HG03159 (cell line): ENCODE results near the gene ARMC7.
"Not testable (repeated sequence)": the region's sequence is repeated elsewhere in the genome, so short reads cannot be mapped to it uniquely, and the experiment has no call there.

ENCODE experiments used
- ATAC-seq: cut with Tn5 transposase; IDR thresholded peaks from one replicate; pipeline ENCODE4 v1.9.1; 2021; ENCODE audit warnings: mild to moderate bottlenecking, moderate library complexity; ENCODE audit not compliant: unreplicated experiment

Gene ARMC7

DNA sequence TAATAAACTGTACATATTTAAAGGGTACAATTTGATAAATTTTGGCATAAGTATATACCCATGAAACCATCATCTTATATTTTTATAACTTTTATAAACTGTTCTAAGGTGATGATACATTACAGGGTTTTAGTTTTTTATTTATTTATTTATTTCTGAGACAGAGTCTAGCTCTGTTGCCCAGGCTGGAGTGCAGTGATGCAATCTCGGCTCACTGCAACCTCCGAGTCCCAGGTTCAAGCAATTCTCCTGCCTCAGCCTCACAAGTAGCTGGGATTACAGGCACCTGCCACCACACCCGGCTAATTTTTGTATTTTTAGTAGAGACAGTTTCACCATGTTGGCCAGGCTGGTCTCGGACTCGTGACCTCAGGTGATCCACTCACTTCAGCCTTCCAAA is 18.2 kb downstream of the ARMC7 start:
- ATAC-seq = not testable (repeated sequence)

DNA sequence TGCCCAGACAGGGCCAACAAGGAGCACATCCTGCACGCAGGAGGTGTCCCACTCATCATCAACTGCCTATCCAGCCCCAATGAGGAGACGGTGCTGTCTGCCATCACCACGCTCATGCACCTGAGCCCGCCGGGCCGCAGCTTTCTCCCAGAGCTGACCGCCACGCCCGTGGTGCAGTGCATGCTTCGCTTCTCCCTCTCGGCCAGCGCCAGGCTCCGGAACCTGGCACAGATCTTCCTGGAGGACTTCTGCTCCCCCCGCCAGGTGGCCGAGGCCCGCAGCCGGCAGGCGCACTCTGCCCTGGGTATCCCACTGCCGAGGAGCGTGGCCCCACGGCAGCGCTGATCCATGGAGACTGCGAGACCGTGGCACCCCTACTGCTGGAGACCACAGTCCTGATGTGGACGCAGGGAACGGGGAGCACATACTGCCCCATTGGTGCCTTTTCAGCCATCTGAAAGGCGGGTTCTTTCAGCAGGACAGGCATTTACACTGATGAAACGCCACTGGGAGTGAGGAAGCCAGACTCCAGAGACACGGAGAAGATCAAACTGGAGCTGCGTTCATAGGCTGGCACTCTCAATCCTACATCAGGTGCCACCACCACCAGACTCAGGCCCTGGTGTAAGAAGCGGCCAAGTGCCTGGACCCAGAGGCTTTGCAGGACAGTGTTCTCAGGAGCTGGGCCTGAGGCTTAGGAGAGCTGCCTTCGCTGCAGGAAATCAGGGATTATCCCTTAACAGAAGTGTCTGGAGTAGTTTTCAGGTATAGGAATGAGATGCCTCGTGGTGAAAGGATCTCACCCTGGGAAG is 19.1 kb downstream of the ARMC7 start:
- no peak for ATAC-seq

- ATAC-seq = no peak
These were observed 19.8 kb downstream of the ARMC7 start for GRCh38 chr17:75129576-75129975.

DNA sequence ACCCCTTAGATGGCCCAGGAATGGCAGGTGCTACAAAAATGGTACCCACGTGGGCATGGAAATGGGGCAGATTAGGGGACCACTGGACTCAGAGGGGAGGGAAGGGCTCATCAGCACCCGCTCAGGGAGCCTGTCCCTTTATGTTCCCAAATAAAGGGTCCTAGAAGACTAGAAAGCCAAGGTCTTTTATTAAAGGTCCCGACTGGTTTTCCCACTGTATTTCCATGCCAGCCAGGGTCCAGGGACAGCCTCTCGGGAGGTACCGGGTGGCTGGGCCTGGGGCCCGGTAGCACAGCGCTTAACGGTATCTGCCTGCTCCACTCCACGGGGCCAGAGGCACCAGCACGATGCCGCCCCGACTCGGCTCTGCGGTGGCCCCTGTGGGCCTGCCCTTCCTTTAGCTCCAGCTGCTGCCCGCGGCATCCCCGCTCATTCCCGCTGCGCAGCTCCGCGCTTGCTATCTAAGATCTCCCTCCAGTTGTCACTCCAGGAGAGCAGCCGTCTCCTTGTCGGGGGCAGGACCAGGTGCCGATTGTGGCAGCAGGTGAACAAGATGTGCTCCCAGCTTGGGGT is 20.4 kb downstream of the ARMC7 start:
- ATAC-seq = no peak

DNA sequence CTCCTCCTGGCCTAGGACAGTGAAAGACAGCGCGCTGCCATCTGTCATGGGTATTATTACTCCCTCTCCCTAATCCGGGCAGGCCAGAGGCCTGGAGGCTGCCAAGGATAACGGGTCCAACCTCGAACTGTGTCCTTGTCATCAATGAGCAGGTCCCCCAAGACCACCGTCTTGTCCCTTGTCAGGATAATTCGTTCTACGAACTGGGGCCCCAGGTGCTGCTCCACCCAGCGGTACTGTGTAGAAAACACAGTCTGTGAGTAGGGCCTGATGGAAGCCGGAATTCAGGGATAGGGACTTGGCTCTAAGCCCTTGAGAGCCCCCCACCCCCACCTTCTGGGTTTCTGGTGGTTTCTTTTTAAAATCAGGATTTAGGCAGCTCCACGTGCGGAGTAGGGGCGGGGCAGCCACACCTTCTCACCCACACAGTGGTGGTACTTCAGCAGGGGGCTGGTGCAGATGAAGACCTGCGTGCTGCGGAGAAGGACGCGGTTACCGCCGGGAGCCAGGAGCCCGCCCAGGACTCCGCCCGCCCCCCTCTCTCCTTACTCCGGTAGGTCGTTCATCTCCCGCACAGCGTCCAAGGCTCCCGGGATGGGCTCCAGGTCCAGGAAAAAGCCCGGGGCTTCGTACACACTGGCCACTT is 21.0 kb downstream of the ARMC7 start:
- ATAC-seq = no peak

GRCh38 chr17:75131278-75132017 is 21.7 kb downstream of the ARMC7 start, which contains the start of gene NT5C:
TSS of gene NT5C (minus strand) at chr17:75131742. CDS start at chr17:75131707, 35 bp downstream.
- peak; percentile 73 for ATAC-seq

DNA sequence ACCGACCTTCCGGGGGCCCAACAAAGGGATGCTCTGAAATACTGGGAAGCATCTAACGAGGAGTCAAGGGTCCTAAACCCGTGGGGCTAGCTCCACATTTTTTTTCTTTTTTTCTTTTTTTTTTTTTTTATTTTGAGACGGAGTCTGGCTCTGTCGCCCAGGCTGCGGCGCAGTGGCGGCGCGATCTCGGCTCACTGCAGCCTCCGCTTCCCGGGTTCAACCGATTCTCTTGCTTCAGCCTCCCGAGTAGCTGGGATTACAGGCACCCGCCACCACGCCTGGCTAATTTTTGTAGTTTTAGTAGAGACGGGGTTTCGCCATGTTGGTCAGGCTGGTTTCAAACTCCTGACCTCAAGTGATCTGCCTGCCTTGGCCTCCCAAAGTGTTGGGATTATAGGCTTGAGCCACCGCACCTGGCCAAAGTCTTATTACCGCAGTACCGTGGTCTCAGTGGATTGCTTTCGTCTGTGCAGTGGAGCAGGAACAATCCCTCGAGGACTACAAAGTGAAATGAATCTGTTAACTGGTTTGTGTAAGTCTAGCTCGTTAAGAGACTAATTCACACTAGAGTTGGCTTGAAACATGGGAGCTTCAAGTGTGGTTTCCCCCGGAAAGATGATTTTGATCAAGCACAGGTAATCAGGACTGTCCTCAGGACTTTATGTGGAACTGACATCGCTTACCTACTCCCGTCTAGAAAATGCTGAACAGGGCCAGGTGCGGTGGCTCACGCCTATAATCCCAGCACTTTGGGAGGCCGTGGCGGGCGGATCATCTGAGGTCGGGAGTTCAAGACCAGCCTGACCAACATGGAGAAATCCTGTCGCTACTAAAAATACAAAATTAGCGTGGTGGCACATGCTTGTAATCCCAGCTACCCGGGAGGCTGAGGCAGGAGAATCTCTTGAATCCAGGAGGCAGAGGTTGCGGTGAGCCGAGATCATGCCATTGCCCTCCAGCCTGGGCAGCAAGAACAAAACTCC is 22.5 kb downstream of the ARMC7 start:
- ATAC-seq = peak; percentile 9

GRCh38 chr17:75133001-75133400 is 23.2 kb downstream of the ARMC7 start:
- ATAC-seq = no peak

DNA sequence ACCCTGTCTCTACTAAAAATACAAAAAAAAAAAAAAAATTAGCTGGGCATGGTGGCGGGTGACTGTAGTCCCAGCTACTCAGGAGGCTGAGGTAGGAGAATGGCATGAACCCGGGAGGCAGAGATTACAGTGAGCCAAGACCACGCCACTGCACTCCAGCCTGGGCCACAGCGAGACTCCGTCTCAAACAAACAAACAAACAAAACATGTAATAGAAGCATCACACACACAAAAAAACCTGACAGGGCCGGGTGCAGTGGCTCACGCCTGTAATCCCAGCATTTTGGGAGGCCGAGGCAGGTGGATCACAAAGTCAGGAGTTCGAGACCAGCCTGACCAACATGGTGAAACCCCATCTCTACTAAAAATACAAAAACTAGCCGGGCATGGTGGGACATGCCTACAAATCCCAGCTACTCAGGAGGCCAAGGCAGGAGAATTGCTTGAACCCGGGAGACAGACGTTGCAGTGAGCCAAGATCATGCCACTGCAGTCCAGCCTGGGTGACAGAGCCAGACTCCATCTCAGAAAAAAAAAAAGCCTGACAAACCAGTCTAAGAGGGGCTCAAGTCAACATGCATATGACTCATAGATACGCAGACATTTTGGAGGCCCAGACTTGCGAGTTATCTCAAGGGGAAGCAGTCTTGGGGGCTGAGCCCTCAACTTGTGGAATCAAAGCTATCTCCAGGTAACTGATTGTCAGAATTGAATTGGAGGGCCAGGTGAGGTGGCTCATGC is 24.0 kb downstream of the ARMC7 start:
- ATAC-seq = not testable (repeated sequence)

DNA sequence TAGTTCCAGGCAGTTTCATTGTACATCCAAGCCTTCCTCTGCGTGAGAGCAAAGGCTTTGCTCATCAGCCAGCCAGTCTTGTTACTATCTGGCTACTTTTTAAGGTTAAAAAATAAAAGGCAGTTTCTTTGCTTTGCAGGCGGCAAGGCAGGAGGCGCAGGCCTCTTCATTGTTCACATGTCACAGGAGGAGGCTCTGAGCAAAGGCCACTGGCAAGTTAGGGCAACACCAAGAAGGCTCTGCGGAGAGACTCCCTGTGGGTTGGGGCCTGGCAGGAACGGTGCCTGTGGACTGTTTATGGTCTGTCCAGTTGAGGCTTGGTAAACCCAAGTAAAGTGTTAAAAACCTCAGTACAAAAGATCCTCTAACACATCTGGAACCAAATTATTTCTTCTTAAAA is 25.7 kb downstream of the ARMC7 start:
- ATAC-seq = no peak

DNA sequence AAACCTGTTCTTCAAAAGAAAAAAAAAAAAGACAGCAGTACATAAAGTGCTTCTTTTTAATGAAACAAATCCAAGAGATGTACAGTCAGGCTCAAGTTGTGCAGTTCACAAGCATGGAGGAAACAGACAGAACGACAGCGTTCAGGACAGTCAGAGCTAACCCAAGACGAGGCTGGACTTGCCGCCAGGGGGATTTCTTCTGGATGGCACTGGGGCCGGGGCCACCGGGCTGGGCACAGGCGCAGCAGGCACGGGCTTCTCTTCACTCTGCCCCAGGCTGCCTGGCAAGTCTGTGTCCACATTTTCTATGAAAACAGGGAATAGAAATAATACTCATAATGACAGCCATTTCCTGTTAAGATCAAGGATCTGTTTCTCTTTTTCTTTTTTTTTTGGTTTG is 26.2 kb downstream of the ARMC7 start:
- ATAC-seq = no peak

DNA sequence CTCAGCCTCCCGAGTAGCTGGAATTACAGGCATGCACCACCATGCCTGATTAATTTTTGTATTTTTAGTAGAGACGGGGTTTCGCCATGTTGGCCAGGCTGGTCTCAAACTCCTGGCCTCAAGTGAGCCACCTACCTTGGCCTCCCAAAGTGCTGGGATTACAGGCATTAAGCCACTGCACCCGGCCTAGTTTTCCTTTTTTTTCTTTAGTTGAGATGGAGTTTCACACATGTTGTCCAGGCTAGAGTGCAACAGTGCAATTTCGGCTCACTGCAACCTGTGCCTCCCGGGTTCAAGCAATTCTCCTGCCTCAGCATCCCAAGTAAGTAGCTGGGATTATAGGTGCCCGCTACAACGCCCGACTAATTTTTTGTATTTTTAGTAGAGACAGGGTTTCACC is 28.0 kb downstream of the ARMC7 start:
- not testable (repeated sequence) for ATAC-seq

DNA sequence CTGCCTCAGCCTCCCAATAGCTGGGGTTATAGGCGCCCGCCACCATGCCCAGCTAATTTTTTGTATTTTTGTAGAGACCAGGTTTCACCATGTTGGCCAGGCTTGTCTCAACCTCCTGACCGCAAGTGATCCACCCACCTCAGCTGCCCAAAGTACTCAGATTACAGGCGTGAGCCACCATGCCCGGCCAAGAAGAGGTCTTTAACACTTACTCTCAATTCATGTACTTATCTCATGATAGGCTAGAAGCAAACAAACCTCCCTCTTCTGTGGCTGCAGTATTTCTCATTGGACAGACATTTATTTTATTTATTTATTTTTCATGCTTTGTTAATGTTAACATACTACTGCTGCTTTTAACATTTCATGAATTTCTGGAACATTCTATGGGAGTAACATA is 28.8 kb downstream of the ARMC7 start:
- no peak for ATAC-seq

DNA sequence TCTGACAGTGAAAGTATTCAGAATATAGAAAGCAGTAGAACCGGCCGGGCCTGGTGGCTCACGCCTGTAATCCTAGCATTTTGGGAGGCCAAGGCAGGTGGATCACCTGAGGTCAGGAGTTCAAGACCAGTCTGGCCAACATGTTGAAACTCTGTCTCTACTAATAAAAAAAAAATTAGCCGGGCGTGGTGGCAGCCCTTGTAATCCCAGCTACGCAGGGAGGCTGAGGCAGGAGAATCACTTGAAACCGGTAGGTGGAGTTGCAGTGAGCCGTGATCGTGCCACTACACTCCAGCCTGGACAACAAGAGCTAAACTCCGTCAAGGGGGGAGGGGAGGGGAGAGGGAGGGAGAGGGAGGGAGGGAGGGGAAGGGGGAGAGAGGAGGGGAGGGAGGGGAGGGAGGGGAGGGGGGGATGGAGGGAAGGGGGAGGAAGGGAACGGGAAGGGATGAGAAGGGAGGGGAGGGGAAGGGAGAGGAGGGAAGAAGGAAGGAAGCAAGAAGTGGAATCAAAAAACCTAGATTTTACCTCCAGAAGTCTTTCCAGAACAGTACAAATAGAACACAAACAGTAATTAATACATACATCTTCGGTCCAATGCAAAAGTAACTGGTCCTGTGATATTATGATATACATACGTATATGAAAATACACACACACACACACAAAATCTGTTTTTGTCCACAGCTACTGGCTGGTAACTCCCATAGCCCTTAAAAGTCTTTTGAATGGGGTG is 32.6 kb downstream of the ARMC7 start:
- ATAC-seq = no peak

DNA sequence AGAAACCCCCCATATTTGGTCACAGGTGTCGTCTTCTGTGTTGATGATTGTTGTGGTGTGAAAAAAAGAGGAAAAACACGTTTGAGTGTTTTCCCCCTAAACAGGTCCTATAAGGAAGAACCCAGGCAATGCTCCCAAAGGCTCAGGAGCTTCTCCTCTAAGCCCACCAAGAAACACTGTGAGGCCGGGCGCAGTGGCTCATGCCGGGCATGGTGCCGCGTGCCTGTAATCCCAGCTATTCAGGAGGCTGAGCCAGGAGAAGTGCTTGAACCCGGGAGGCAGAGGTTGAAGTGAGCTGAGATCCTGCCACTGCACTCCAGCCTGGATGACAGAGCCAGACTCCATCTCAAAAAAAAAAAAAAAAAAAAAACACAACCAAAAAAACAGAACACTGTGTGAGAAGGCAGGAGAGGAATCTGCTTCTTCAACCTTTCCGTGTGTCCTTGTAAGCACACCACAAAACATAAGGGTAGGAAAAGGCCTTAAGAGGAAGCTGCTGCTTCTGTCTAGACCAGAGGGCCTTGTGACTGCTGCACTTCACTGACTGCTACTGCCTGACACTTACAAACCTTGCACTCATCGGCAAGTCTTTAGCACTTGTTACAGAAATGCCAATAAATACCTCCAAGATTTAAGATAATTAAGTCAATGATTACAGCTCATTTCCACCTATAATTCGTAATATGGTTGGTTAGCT is 35.2 kb downstream of the ARMC7 start:
- no peak for ATAC-seq

GRCh38 chr17:75146592-75146991 is 36.8 kb downstream of the ARMC7 start:
- ATAC-seq = no peak

- ATAC-seq = no peak
These were observed 38.2 kb downstream of the ARMC7 start for GRCh38 chr17:75147878-75148546.

DNA sequence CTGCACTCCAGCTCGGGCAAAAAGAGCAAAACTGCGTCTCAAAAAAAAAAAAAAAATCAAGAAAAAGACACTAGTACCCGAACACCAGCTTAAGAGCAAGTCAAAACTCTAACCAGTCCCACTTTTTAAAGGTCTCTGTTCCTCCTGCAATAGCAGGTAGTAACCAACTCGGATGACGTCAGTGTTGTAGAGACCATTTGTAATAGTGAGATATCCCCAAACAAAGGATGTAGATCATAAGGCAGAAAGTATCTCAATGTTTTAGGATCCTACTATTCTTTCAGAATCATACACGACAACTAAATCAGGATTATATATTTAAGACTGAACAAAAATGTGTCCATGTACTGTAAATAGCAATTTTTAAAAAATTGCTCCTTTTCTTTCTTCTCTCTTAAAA is 42.2 kb downstream of the ARMC7 start:
- ATAC-seq = no peak
